ENCODE data around the gene SYT14.

DNA sequence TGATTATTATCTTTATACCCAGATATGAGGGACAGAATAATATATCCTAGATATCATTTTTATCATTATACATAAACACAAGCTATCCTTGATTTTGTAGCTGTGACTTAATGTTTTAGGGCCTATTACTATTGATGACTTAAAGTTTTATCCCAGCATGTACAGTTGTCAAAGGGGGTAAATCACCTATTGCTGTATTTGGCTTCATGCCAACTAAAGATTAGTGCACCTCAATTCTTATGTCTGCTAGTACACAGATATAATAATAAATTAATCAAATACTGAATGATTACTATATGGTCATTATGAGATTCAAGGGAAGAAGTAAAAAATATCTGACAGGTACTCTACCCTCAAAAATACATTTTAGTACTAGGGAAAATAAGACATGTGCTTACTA, 84.0 kb downstream of the SYT14 start:
- TF ChIP-seq, protein P1, sequence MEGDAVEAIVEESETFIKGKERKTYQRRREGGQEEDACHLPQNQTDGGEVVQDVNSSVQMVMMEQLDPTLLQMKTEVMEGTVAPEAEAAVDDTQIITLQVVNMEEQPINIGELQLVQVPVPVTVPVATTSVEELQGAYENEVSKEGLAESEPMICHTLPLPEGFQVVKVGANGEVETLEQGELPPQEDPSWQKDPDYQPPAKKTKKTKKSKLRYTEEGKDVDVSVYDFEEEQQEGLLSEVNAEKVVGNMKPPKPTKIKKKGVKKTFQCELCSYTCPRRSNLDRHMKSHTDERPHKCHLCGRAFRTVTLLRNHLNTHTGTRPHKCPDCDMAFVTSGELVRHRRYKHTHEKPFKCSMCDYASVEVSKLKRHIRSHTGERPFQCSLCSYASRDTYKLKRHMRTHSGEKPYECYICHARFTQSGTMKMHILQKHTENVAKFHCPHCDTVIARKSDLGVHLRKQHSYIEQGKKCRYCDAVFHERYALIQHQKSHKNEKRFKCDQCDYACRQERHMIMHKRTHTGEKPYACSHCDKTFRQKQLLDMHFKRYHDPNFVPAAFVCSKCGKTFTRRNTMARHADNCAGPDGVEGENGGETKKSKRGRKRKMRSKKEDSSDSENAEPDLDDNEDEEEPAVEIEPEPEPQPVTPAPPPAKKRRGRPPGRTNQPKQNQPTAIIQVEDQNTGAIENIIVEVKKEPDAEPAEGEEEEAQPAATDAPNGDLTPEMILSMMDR (IDR thresholded peaks at IDR 0.05): no peak
- TF ChIP-seq ESRRA (CRISPR knock-in tag; IDR thresholded peaks at IDR 0.05; ENCODE audit: borderline replicate concordance) (no peak), CREM (CRISPR knock-in tag; IDR thresholded peaks at IDR 0.05) (no peak)
- TF ChIP-seq, protein P2, sequence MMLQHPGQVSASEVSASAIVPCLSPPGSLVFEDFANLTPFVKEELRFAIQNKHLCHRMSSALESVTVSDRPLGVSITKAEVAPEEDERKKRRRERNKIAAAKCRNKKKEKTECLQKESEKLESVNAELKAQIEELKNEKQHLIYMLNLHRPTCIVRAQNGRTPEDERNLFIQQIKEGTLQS (CRISPR knock-in tag; conservative IDR thresholded peaks at IDR 0.05): no peak
- TF ChIP-seq, protein P3, sequence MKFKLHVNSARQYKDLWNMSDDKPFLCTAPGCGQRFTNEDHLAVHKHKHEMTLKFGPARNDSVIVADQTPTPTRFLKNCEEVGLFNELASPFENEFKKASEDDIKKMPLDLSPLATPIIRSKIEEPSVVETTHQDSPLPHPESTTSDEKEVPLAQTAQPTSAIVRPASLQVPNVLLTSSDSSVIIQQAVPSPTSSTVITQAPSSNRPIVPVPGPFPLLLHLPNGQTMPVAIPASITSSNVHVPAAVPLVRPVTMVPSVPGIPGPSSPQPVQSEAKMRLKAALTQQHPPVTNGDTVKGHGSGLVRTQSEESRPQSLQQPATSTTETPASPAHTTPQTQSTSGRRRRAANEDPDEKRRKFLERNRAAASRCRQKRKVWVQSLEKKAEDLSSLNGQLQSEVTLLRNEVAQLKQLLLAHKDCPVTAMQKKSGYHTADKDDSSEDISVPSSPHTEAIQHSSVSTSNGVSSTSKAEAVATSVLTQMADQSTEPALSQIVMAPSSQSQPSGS (CRISPR knock-in tag; IDR thresholded peaks at IDR 0.05; ENCODE audit: borderline replicate concordance, low read depth): no peak

Data from WTC11 (cell line).